ENCODE results near the gene SMPX. TPM values are rescaled to one million over a fixed set of nuclear protein-coding genes. Genes with fewer than 3 reads are reported as not detected.

Gene SMPX
- total RNA-seq, 1 donor from 2014 or later = not detected

GRCh38 chrX:21700967-21701366 lies 56.9 kb downstream of the SMPX start:
- TF ChIP-seq, protein P1, sequence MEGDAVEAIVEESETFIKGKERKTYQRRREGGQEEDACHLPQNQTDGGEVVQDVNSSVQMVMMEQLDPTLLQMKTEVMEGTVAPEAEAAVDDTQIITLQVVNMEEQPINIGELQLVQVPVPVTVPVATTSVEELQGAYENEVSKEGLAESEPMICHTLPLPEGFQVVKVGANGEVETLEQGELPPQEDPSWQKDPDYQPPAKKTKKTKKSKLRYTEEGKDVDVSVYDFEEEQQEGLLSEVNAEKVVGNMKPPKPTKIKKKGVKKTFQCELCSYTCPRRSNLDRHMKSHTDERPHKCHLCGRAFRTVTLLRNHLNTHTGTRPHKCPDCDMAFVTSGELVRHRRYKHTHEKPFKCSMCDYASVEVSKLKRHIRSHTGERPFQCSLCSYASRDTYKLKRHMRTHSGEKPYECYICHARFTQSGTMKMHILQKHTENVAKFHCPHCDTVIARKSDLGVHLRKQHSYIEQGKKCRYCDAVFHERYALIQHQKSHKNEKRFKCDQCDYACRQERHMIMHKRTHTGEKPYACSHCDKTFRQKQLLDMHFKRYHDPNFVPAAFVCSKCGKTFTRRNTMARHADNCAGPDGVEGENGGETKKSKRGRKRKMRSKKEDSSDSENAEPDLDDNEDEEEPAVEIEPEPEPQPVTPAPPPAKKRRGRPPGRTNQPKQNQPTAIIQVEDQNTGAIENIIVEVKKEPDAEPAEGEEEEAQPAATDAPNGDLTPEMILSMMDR (IDR thresholded peaks at IDR 0.05) = no peak
- Mint-ChIP-seq H3K27ac (no peak overlapping the region), H3K36me3 (ENCODE audit: low read depth) (no peaks in the 10 kb centered on the region), H3K27me3 (no peaks in the 10 kb centered on the region), H3K9me3 (no peaks in the 10 kb centered on the region), H3K4me3 (no peak overlapping the region), H3K4me1 (peaks cover 12% of the 10 kb centered on the region)
- ChIA-PET POLR2A (no interaction called here), CTCF (no interaction called here)
- no peak for ATAC-seq (ENCODE audit: low read depth)
- no peak for DNase-seq
- intact Hi-C loops (cut with micrococcal nuclease) = no loop called here

DNA sequence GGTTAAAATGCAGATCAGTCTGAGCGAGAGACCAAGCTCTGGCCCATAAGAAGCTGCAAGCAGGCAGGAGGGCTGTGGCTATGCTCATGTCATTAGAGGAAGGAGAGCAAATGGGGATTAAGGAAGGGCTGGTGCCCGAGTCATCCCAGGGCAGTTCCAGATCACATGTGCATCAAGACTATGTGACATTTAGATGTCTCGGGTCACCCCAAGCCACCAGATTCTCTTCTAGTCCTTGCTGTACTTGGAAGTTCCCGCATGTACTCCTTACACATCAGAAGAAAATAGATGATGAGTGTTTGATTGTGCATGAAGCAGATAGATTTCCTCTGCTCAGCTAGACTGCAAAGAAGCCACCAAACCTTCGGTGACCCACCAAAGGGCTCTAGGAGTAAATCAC lies 57.6 kb downstream of the SMPX start:
- Mint-ChIP-seq H3K9me3 (no peaks in the 10 kb centered on the region), H3K4me1 (peaks cover 12% of the 10 kb centered on the region), H3K27me3 (no peaks in the 10 kb centered on the region), H3K4me3 (no peak overlapping the region), H3K36me3 (ENCODE audit: low read depth) (no peaks in the 10 kb centered on the region), H3K27ac (no peak overlapping the region)
- ChIA-PET CTCF (no interaction called here), POLR2A (no interaction called here)
- intact Hi-C loops (cut with micrococcal nuclease) = no loop called here
- no peak for ATAC-seq (ENCODE audit: low read depth)
- no peak for DNase-seq
- TF ChIP-seq, protein P1 (IDR thresholded peaks at IDR 0.05) = no peak

- H3K27ac Mint-ChIP-seq = no peak overlapping the region
- H3K4me1 Mint-ChIP-seq = peaks cover 12% of the 10 kb centered on the region
- TF ChIP-seq, protein P1 (IDR thresholded peaks at IDR 0.05) = no peak
- POLR2A ChIA-PET = no interaction called here
- no peak overlapping the region for H3K4me3 Mint-ChIP-seq
- no peaks in the 10 kb centered on the region for H3K27me3 Mint-ChIP-seq
- intact Hi-C loops (cut with micrococcal nuclease) = no loop called here
- no peak for ATAC-seq (ENCODE audit: low read depth)
- CTCF ChIA-PET = no interaction called here
- no peaks in the 10 kb centered on the region for H3K9me3 Mint-ChIP-seq
- H3K36me3 Mint-ChIP-seq (ENCODE audit: low read depth) = no peaks in the 10 kb centered on the region
- no peak for DNase-seq
Measured at GRCh38 chrX:21699136-21699535, 58.8 kb downstream of the SMPX start.

DNA sequence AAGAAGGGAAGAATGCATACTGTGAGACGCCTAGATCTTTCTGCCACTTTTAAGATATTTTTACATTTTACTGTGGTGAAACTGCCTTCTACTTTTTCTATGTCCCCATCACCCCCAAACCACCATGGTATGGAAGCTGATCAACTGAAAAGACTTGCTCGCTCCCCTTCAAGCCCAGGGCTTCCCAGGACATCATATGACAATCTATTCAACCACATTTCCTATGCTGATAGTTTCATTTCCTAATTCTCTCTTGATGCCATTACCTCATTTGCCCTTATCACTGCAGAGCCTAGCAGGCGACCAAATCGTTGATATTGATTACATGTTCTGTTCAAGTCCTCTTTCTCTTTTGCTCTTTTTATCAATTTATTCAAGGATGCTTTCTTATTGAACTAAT lies 59.6 kb downstream of the SMPX start:
- H3K27ac Mint-ChIP-seq = peak overlapping the region; percentile 41

DNA sequence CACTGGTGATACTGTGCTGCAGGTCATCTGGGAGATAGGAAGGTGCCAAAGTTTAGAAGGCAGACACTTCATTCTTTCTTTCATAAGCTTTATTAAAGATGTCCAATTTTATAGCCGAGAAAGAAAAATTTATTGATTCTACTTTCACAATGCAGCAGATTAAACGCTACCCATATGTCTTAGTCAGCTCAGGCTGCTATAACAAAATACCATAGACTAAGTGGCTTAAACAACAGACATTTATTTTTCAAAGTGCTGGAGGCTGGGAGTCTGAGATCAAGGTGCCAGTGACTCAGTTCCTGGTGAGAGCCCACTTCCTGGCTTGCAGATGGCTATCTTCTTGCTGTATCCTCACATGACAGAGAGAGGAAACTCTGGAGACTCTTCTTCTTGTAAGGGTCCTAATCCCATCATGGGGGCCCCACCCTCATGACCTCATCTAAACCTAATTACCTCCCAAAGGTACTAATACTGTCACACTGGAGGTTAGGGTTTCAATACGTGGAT lies 66.4 kb downstream of the SMPX start:
- no peak for DNase-seq
- H3K4me3 Mint-ChIP-seq = no peak overlapping the region

More for the DNA sequence above, 59.6 kb downstream of the SMPX start:
- CTCF ChIA-PET = no interaction called here
- H3K4me1 Mint-ChIP-seq = peaks cover 12% of the 10 kb centered on the region
- no peaks in the 10 kb centered on the region for H3K36me3 Mint-ChIP-seq (ENCODE audit: low read depth)
- no peaks in the 10 kb centered on the region for H3K27me3 Mint-ChIP-seq
- DNase-seq = no peak
- H3K4me3 Mint-ChIP-seq = peak overlapping the region; percentile 44
- TF ChIP-seq, protein P1 (IDR thresholded peaks at IDR 0.05) = no peak
- peak; percentile 62 for ATAC-seq (ENCODE audit: low read depth)
- H3K9me3 Mint-ChIP-seq = no peaks in the 10 kb centered on the region
- POLR2A ChIA-PET = no interaction called here
- intact Hi-C loops (cut with micrococcal nuclease) = no loop called here

More for the DNA sequence above, 66.4 kb downstream of the SMPX start:
- Mint-ChIP-seq H3K9me3 (no peaks in the 10 kb centered on the region), H3K27me3 (no peaks in the 10 kb centered on the region), H3K36me3 (ENCODE audit: low read depth) (no peaks in the 10 kb centered on the region), H3K4me1 (no peaks in the 10 kb centered on the region), H3K27ac (no peak overlapping the region)
- TF ChIP-seq, protein P1 (IDR thresholded peaks at IDR 0.05) = no peak
- CTCF ChIA-PET = no interaction called here
- no peak for ATAC-seq (ENCODE audit: low read depth)
- POLR2A ChIA-PET = no interaction called here
- intact Hi-C loops (cut with micrococcal nuclease) = no loop called here
